ENCODE measurements around the gene C8B. TPM values are rescaled to one million over a fixed set of nuclear protein-coding genes. Genes with fewer than 3 reads are reported as not detected.

Gene C8B
- total and polyA plus RNA-seq, 9 of the 15 experiments (the other 6 are each of a cell fraction or from before 2014, with no cell fraction given): not detected

GRCh38 chr1:56952501-56952900 lies 13.3 kb downstream of the C8B start:
- Histone ChIP-seq H3K36me3 (ENCODE audit: control insufficient read depth, insufficient read depth, low read length) (no peaks in the 10 kb centered on the region), H2AFZ (ENCODE audit: low read depth, low read length) (no peak overlapping the region), H3K27me3 (ENCODE audit: control insufficient read depth in 2 of 2, insufficient read depth in 2 of 2, low read length in 2 of 2) (peaks cover 0 to 19% of the 10 kb centered on the region in 2 experiments; a peak in 2 of 5 replicates), H3K79me2 (ENCODE audit: control insufficient read depth, insufficient read depth, low read length) (no peaks in the 10 kb centered on the region), H3K4me3 (no peak overlapping the region), H3K9me3 (replicated peaks; ENCODE audit: control insufficient read depth, insufficient read depth, low read depth, low read length) (no peaks in the 10 kb centered on the region), H3K9ac (ENCODE audit: insufficient read depth in 1 of 2, low read depth in 2 of 2, low read length in 2 of 2) (no peak overlapping the region), H3K27ac (ENCODE audit: extremely low read depth, low read depth, low read length) (no peak overlapping the region), H4K20me1 (replicated peaks; ENCODE audit: control insufficient read depth, insufficient read depth, low read length) (no peaks in the 10 kb centered on the region), H3K4me2 (ENCODE audit: insufficient read depth, low read length) (no peak overlapping the region), H3K4me1 (replicated peaks in 1 of 2; ENCODE audit: control insufficient read depth in 2 of 2, insufficient read depth in 2 of 2, low read length in 2 of 2) (no peaks in the 10 kb centered on the region), H3K9me1 (ENCODE audit: control insufficient read depth, insufficient read depth, low read length) (no peaks in the 10 kb centered on the region)
- TF ChIP-seq SPI1 (IDR thresholded peaks at IDR 0.05; ENCODE audit: borderline replicate concordance, low read depth, low read length) (no peak), MEIS2 (IDR thresholded peaks at IDR 0.05; ENCODE audit: partially characterized antibody) (no peak), TAF15 (IDR thresholded peaks at IDR 0.05; ENCODE audit: low read depth, low read length) (no peak), ELF4 (CRISPR knock-in tag; IDR thresholded peaks at IDR 0.05) (no peak), ZNF589 (CRISPR knock-in tag; IDR thresholded peaks at IDR 0.05; ENCODE audit: low read depth) (no peak), POLR2A (conservative IDR thresholded peaks at IDR 0.05) (no peak), HDAC2 (IDR thresholded peaks at IDR 0.05) (no peak), MCM5 (IDR thresholded peaks at IDR 0.05; ENCODE audit: low read depth) (no peak), CBFB (CRISPR knock-in tag; IDR thresholded peaks at IDR 0.05) (no peak)
- WGBS (ENCODE audit: insufficient coverage, low coverage, missing lambda C conversion rate): 0% methylated on average over 8 of the region's 8 CpGs
- no peak for FAIRE-seq
- no peak for ATAC-seq
- no peak for DNase-seq (ENCODE audit: extremely low read depth in 1 of 4, low spot score in 3 of 4)
- BruUV-seq (replicated peaks): no TSS peak
- CTCF ChIA-PET (ENCODE audit: low intra/inter-chr PET ratio): no interaction called here
- POLR2A ChIA-PET: no interaction called here
- intact Hi-C loops (cut with micrococcal nuclease): no loop called here
- in situ Hi-C loops (cut with MboI): no loop called here
